Measurements from ENCODE around the gene RAI2.
"Not testable (repeated sequence)": the region's sequence is repeated elsewhere in the genome, so short reads cannot be mapped to it uniquely, and the experiment has no call there.

The RAI2 gene

DNA sequence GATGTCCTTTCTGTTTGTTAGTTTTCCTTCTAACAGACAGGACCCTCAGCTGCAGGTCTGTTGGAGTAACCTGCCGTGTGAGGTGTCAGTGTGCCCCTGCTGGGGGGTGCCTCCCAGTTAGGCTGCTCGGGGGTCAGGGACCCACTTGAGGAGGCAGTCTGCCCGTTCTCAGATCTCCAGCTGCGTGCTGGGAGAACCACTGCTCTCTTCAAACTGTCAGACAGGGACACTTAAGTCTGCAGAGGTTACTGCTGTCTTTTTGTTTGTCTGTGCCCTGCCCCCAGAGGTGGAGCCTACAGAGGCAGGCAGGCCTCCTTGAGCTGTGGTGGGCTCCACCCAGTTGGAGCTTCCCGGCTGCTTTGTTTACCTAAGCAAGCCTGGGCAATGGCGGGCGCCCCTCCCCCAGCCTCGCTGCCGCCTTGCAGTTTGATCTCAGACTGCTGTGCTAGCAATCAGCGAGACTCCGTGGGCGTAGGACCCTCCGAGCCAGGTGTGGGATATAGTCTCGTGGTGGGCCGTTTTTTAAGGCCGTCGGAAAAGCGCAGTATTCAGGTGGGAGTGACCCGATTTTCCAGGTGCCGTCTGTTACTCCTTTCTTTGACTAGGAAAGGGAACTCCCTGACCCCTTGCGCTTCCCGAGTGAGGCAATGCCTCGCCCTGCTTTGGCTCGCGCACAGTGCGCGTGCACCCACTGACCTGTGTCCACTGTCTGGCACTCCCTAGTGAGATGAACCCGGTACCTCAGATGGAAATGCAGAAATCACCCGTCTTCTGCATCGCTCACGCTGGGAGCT is 74.3 kb downstream of the RAI2 start:
- not testable (repeated sequence) for DNase-seq (ENCODE audit: low read depth)

DNA sequence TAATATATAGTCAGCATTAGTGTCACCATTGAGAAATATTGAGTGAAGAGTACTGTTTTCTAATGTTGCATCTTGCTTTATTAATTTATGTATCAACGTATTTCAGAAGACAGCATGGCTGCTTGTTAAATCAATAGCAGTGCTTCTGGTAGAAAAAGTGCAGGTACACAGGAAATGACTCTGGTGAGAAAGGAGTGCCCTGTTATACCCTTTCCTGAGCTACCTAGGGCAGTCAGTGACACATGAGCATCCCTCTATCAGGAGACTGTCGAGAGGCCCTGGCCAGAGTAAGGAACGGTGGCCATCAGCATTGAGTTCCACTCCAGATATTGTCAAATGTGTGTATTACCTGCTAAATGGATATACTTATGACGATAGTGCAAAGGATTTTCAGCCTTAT is 81.7 kb downstream of the RAI2 start:
- DNase-seq (ENCODE audit: low read depth) = no peak

DNA sequence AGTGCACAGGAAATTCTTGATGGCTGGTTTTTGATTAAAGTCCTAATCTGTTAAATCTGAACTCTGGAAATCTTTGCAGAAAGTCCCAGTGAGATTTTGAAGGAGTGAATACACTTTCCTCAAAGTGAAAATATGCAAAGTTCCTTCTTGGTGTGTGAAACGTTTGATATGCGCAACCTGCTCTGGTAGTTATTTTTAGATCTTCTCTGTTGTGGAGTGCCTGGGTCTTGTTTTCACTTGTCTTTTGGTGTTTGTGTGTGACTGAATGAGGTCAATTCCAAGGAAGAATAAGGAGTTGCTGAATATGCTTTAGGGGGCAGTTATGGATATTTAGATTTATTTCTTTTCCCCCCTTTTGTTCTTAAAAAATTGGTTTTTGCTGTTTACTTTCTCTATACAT is 82.1 kb downstream of the RAI2 start:
- no peak for DNase-seq (ENCODE audit: low read depth)

DNA sequence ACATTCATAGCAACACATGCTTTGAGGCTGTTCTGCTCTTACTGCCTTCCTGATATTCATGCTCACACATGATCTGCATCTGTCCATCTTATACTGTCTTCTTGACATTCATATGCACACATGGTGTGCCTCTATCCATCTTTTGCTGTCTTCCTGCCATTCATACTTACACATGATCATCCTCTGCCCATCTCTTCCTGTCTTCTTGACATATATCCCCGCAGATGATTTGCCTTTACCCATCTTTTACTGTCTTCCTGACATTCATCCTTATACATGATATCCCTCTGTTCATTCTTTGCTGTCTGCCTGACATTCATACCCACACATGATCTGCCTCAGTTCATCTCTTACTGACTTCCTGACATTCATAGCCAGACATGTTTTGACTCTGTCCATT is 87.0 kb downstream of the RAI2 start:
- no peak for DNase-seq (ENCODE audit: low read depth)

- DNase-seq (ENCODE audit: low read depth) = no peak
Observed at GRCh38 chrX:17773221-17773876, 87.7 kb downstream of the RAI2 start.

DNA sequence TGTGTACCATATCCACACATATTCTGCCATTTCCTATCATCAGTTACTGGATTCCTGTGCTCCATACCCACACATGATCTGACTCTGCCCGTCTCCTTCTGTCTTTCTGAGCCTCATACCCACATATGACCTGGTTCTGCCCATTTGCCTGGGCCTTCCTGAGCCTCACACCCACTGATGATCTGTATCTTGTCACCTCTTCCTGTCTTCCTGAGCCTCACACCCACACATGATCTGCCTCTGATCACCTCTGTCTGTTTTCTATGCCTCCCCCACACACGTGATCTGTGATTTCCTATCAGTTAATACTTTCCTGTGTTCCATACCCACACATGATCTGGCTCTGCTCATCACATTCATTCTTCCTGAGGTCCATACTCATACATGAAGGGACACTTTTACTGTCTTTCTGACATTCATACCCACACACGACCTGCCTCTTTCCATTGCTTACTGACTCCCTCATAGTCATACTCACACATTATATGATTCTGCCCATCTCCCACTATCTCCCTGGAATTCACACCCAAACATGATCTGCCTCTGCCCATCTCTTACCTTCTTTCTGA is 91.3 kb downstream of the RAI2 start:
- DNase-seq (ENCODE audit: low read depth) = peak; percentile 35

GRCh38 chrX:17768997-17769396 is 92.1 kb downstream of the RAI2 start:
- no peak for DNase-seq (ENCODE audit: low read depth)

- no peak for DNase-seq (ENCODE audit: low read depth)
Observed at GRCh38 chrX:17767734-17768133, 93.4 kb downstream of the RAI2 start.

DNA sequence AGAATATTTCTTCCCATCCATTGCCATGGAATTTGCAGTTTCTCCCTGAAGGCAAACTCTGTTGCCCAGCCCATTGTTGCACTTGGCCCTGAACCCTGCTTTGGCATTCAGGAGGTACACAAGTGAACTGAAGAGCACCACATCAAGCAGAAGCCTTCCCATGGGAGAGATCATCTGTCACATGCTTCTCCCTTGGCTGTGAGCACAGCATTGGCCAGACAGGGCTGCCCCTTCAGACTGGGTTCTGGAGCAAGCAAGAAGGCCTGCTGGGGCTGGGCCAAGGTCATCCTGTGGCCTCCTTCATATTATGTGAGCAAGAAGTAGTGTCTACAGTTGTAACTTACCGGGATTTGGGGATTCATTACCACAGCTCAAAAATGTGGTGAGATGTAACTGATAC is 101.1 kb downstream of the RAI2 start:
- DNase-seq (ENCODE audit: low read depth) = no peak

GRCh38 chrX:17758382-17758781 is 102.7 kb downstream of the RAI2 start:
- no peak for DNase-seq (ENCODE audit: low read depth)

DNA sequence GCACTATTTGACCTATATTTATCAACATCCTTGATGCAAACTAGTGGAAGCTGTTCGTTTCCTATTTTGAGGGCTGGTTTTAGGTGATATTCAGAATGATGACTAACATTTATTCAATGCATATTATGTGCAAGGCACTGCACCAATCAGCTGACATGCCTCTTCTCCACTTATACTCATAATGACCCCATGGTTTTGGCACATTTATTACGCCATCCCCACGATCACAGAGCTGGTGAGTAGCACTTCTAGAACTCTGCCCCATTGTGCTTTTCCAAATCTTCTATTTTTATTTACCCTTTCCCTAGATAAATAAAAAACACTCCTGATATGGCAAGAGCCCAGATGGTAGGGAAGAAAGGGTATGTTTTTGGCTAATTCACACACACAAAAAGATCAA is 110.7 kb downstream of the RAI2 start:
- DNase-seq (ENCODE audit: low read depth) = no peak
